ENCODE results near the gene FXR1. TPM values are rescaled to one million over a fixed set of nuclear protein-coding genes. Genes with fewer than 3 reads are reported as not detected.

The FXR1 gene
- total RNA-seq, 1 experiment from 2014 or later: 133 TPM

DNA sequence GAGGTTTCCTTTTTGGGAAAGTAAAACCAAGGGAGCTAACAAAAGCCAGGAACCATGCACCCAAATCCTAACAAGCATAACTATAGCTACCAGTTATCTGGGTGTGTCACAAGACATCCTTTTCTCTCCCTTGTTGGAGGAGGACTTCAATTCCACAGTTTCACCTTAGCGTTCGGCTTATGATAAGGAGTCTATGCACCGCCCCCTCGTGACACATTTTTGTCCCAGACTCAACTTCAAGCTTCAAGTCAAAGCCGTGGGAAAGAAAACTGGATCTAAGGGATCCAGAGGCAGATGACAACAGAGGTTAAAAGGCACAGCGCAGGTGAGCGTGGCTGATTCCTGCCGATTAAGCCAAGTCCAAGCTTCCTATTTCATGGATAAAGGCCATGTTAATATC, 13.9 kb upstream of the FXR1 start:
- H3K27me3 ChIP-seq (ENCODE audit: low read length): no peaks in the 10 kb centered on the region
- H3K36me3 ChIP-seq (ENCODE audit: low read depth, low read length): no peaks in the 10 kb centered on the region
- H3K27ac ChIP-seq (ENCODE audit: low read length): no peak overlapping the region
- BruUV-seq (replicated peaks): no TSS peak
- no peaks in the 10 kb centered on the region for H3F3A ChIP-seq (ENCODE audit: low read length, unreplicated experiment)
- no peaks in the 10 kb centered on the region for H3K4me1 ChIP-seq (ENCODE audit: insufficient read depth, low read length)
- ChIA-PET POLR2A (ENCODE audit: unreplicated experiment) (no interaction called here), CTCF (no interaction called here)
- no peak for ATAC-seq
- H4K20me1 ChIP-seq (ENCODE audit: low read length): no peaks in the 10 kb centered on the region
- no peak overlapping the region for H2AFZ ChIP-seq (ENCODE audit: low read length)
- intact Hi-C loops (cut with micrococcal nuclease): no loop called here
- TF ChIP-seq EZH2 (IDR thresholded peaks at IDR 0.05; ENCODE audit: low read length, unreplicated experiment): no peak
- TF ChIP-seq, protein P1, sequence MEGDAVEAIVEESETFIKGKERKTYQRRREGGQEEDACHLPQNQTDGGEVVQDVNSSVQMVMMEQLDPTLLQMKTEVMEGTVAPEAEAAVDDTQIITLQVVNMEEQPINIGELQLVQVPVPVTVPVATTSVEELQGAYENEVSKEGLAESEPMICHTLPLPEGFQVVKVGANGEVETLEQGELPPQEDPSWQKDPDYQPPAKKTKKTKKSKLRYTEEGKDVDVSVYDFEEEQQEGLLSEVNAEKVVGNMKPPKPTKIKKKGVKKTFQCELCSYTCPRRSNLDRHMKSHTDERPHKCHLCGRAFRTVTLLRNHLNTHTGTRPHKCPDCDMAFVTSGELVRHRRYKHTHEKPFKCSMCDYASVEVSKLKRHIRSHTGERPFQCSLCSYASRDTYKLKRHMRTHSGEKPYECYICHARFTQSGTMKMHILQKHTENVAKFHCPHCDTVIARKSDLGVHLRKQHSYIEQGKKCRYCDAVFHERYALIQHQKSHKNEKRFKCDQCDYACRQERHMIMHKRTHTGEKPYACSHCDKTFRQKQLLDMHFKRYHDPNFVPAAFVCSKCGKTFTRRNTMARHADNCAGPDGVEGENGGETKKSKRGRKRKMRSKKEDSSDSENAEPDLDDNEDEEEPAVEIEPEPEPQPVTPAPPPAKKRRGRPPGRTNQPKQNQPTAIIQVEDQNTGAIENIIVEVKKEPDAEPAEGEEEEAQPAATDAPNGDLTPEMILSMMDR (conservative IDR thresholded peaks at IDR 0.05; ENCODE audit: low read depth, low read length): no peak
- TF ChIP-seq EZH2phosphoT487 (IDR thresholded peaks at IDR 0.05; ENCODE audit: borderline replicate concordance, low read length): no peak
- H3K9me2 ChIP-seq (replicated peaks; ENCODE audit: low read length): no peaks in the 10 kb centered on the region
- H3K79me2 ChIP-seq (ENCODE audit: low read length): no peaks in the 10 kb centered on the region
- no peaks in the 10 kb centered on the region for H3K9me3 ChIP-seq (ENCODE audit: low read length)
- H3K4me2 ChIP-seq (ENCODE audit: low read length): no peak overlapping the region
- H3K9ac ChIP-seq (ENCODE audit: low read length): no peak overlapping the region
- no peak for DNase-seq
- H3K4me3 ChIP-seq (ENCODE audit: low read length): no peak overlapping the region

DNA sequence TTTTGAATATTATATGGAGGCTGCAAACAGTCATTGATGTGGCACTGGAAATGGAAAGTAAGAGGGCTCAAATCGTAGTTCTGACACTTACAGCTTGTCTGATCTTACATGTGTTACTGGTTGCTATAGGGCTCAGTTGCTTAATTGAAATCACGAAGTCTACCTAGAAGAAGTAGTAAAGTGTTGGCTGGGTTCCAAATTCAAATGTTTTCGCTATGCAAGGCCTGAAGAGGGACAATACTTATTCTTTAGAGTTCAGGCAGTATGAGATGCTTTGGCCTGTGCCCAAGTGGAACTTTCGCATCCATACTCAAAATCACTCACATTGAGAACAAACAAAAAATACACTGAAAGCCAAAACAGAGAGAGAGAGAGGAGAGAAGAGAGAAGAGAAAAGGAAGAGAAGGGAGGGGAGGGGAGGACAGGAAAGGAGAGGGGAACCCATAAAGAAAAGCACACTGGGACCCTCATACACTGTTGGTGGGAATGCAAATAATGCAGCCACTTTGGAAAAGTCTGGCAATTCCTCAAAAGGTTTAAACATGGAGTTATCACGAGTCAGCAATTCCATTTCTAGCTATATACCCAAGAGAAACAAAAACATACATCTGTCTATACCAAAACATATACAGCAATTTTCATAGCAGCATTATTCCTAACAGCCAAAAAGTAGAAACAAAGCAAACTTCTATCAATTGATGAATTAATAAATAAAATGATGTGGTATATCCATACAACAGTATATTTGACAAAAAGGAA, 2.9 kb upstream of the FXR1 start:
- Histone ChIP-seq H3K27me3 (ENCODE audit: low read length) (no peaks in the 10 kb centered on the region), H3K79me2 (ENCODE audit: low read length) (peaks cover 21% of the 10 kb centered on the region), H3K36me3 (ENCODE audit: low read depth, low read length) (peaks cover 3% of the 10 kb centered on the region; the same call in 1 of the 2 replicates), H3K4me2 (ENCODE audit: low read length) (no peak overlapping the region), H3K4me3 (ENCODE audit: low read length) (no peak overlapping the region), H3F3A (ENCODE audit: low read length, unreplicated experiment) (no peaks in the 10 kb centered on the region), H3K9me3 (ENCODE audit: low read length) (no peaks in the 10 kb centered on the region), H3K4me1 (ENCODE audit: insufficient read depth, low read length) (peaks cover 15% of the 10 kb centered on the region), H2AFZ (ENCODE audit: low read length) (no peak overlapping the region), H4K20me1 (ENCODE audit: low read length) (peaks cover 12% of the 10 kb centered on the region), H3K9me2 (replicated peaks; ENCODE audit: low read length) (no peaks in the 10 kb centered on the region), H3K9ac (ENCODE audit: low read length) (no peak overlapping the region), H3K27ac (ENCODE audit: low read length) (no peak overlapping the region)
- POLR2A ChIA-PET (ENCODE audit: unreplicated experiment): no interaction called here
- DNase-seq (no peak), ATAC-seq (no peak)
- intact Hi-C loops (cut with micrococcal nuclease): loop anchor here (5.0 kb wide), 2 partner anchors 78 to 1413 kb away; partner anchors contain the start of gene DNAJC19
- CTCF ChIA-PET: no interaction called here
- TF ChIP-seq, protein P1 (conservative IDR thresholded peaks at IDR 0.05; ENCODE audit: low read depth, low read length): no peak
- no peak for TF ChIP-seq EZH2 (IDR thresholded peaks at IDR 0.05; ENCODE audit: low read length, unreplicated experiment)
- no peak for TF ChIP-seq EZH2phosphoT487 (IDR thresholded peaks at IDR 0.05; ENCODE audit: borderline replicate concordance, low read length)
- BruUV-seq (replicated peaks): no TSS peak

DNA sequence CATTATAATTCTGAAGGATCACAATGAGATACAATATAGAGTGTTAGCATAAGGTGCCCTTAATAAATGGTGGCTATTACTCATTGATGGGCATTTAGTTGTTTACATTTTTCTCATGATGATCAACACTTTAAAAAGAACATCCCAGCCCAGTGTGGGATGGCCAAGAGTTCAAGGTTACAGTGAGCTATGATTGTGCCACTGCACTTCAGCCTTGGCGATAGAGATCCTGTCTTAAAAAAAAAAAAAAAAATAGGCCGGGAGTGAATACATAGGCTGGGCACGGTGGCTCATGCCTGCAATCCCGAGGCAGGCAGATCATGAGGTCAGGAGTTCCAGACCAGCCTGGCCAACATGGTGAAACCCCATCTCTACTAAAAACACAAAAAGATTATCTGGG, 1.6 kb upstream of the FXR1 start:
- no peak for TF ChIP-seq EZH2 (IDR thresholded peaks at IDR 0.05; ENCODE audit: low read length, unreplicated experiment)
- TF ChIP-seq, protein P1 (conservative IDR thresholded peaks at IDR 0.05; ENCODE audit: low read depth, low read length): no peak
- no peak for TF ChIP-seq EZH2phosphoT487 (IDR thresholded peaks at IDR 0.05; ENCODE audit: borderline replicate concordance, low read length)
- ChIA-PET POLR2A (ENCODE audit: unreplicated experiment) (no interaction called here), CTCF (no interaction called here)
- H3K36me3 ChIP-seq (ENCODE audit: low read depth, low read length): peaks cover 11% of the 10 kb centered on the region; the same call in 1 of the 2 replicates
- intact Hi-C loops (cut with micrococcal nuclease): loop anchor here (5.0 kb wide), 2 partner anchors 76 to 1411 kb away; partner anchors contain the start of gene DNAJC19
- BruUV-seq (replicated peaks): no TSS peak
- peaks cover 34% of the 10 kb centered on the region for H3K79me2 ChIP-seq (ENCODE audit: low read length)
- no peak overlapping the region for H3K27ac ChIP-seq (ENCODE audit: low read length)
- no peak overlapping the region for H3K4me3 ChIP-seq (ENCODE audit: low read length)
- H3K27me3 ChIP-seq (ENCODE audit: low read length): no peaks in the 10 kb centered on the region
- H2AFZ ChIP-seq (ENCODE audit: low read length): no peak overlapping the region
- H3K4me1 ChIP-seq (ENCODE audit: insufficient read depth, low read length): peaks cover 24% of the 10 kb centered on the region
- H3K9me3 ChIP-seq (ENCODE audit: low read length): no peaks in the 10 kb centered on the region
- ATAC-seq (no peak), DNase-seq (no peak)
- H3K9me2 ChIP-seq (replicated peaks; ENCODE audit: low read length): no peaks in the 10 kb centered on the region
- peaks cover 25% of the 10 kb centered on the region for H4K20me1 ChIP-seq (ENCODE audit: low read length)
- no peaks in the 10 kb centered on the region for H3F3A ChIP-seq (ENCODE audit: low read length, unreplicated experiment)
- H3K4me2 ChIP-seq (ENCODE audit: low read length): no peak overlapping the region
- no peak overlapping the region for H3K9ac ChIP-seq (ENCODE audit: low read length)

Data from PC-3 (cell line).